NT2/D1 (cell line): ENCODE measurements around the gene KRT34.

Experiments
- SUZ12 ChIP-seq: IDR thresholded peaks from 2 replicates; pipeline ENCODE4 v1.6.1; 2011; ENCODE audit not compliant: insufficient read length, insufficient read depth; ENCODE audit errors: extremely low read depth
- ZNF274 ChIP-seq: IDR thresholded peaks from 2 replicates; pipeline ENCODE4 v1.6.1; 2011; ENCODE audit warnings: mild to moderate bottlenecking, low read depth, low read length

DNA sequence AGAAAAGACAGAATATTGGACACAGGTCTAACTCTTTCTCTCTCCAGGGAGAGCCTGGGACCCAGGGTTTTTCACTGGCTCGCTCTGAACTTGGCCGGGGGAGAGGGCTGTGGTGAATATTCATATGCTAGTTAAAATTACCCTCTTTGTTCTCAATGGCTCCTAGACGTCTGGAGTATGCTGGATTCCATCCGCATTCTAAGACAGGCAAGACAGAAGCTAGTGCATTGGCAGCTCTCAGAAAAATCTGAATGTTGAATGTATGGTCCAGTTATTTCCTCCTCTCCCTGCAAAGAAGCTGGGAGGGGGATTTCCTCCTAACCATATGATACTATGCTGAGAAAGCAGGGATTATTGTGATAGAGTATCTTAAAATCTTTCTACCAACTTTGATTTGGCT is 5.6 kb upstream of the KRT34 start:
- TF ChIP-seq ZNF274: no peak
- no peak for TF ChIP-seq SUZ12
